Upper lobe of left lung (tissue), 6 donors: ENCODE data around the gene CYBC1. TPM values are rescaled to one million over a fixed set of nuclear protein-coding genes. Genes with fewer than 3 reads are reported as not detected.

Experiments used
- ATAC-seq, 2 donors: fragments of 200-7000 bp; cut with Tn5 transposase; one replicate each; pipeline ENCODE4 v1.9.1; 2022; ENCODE audit warnings: mild to moderate bottlenecking in 2 of 2, moderate library complexity in 2 of 2; ENCODE audit not compliant: low FRiP score in 2 of 2
- DNase-seq, 2 donors: peaks; one replicate each; pipeline ENCODE4 v3.0.0-alpha.2; 2019 to 2020
- H3K27ac ChIP-seq, 4 donors: fragments of 200-600 bp; sonication (generic); one replicate each; pipeline ENCODE4 v1.5.1; 2016 to 2019
- H3K27me3 ChIP-seq, 4 donors: fragments of 200-600 bp; sonication (generic); one replicate each; pipeline ENCODE4 v1.5.1; 2017 to 2019
- H3K36me3 ChIP-seq, 4 donors: fragments of 200-600 bp; sonication (generic); one replicate each; pipeline ENCODE4 v1.5.1; 2016 to 2019
- H3K4me1 ChIP-seq, 4 donors: fragments of 200-600 bp; sonication (generic); one replicate each; pipeline ENCODE4 v1.5.1; 2018 to 2019
- H3K4me3 ChIP-seq, 4 donors: fragments of 200-600 bp; sonication (generic); one replicate each; pipeline ENCODE4 v1.5.1; 2017 to 2019; ENCODE audit warnings: mild to moderate bottlenecking in 2 of 4, moderate library complexity in 1 of 4
- H3K9me3 ChIP-seq, 4 donors: fragments of 200-600 bp; sonication (generic); one replicate each; pipeline ENCODE4 v1.5.1; 2018 to 2019
- CTCF ChIP-seq, 6 experiments: fragments of 450-650 bp in 4 of 6; fragments of 200-600 bp in 2 of 6; sonication (generic) in 2 of 6; IDR thresholded peaks; one replicate each; pipeline ENCODE4 v1.5.1; 2016 to 2019; ENCODE audit warnings: antibody characterized with exemption in 6 of 6
- EP300 ChIP-seq, 4 donors: sonication (generic); formaldehyde crosslinking; IDR thresholded peaks; one replicate each; pipeline ENCODE4 v1.5.1; 2017; ENCODE audit warnings: antibody characterized with exemption in 4 of 4, control low read depth in 2 of 4
- POLR2A ChIP-seq, 4 donors: fragments of 450-650 bp; IDR thresholded peaks; one replicate each; pipeline ENCODE4 v1.5.1; 2016 to 2017; ENCODE audit warnings: antibody characterized with exemption in 4 of 4, mild to moderate bottlenecking in 2 of 4
- POLR2AphosphoS5 ChIP-seq, 2 donors: sonication (generic); formaldehyde crosslinking; IDR thresholded peaks; one replicate each; pipeline ENCODE4 v1.5.1; 2017; ENCODE audit warnings: antibody characterized with exemption in 2 of 2
- WGBS, 2 donors: methylation state at CpG; one replicate each; pipeline ENCODE4 v1.1.5; 2017 to 2018; 5-methylcytosine and 5-hydroxymethylcytosine counted together
- total RNA-seq, 6 donors: library from RNA; depleted of rRNA in 4 of 6; stranded (reverse); fragments of >200 nt in 4 of 6; gene quantifications; one replicate each; pipeline versions ENCODE4 v1.1.0 to v1.2.1, GENCODE V29; 2016 to 2021
- donor health status: DM: no; HTN: no; CAD: no; lungs with moderate emphysema.
- donor health status: DM: no; HTN: yes; CAD: no; lungs with severe emphysema.

Gene CYBC1
- total RNA-seq, 6 donors from 2014 or later = 74.9 to 193 (median 108) TPM

- no peak for ATAC-seq
- WGBS, 2 donors = 88 to 95% methylated on average over 8 of the region's 8 CpGs
- no peak overlapping the region for H3K4me3 ChIP-seq
- peaks cover 0 to 42% (median 22%) of the 10 kb centered on the region in 4 donors for H3K36me3 ChIP-seq
- no peak for TF ChIP-seq CTCF (IDR thresholded peaks at IDR 0.05)
- no peak for TF ChIP-seq POLR2A (IDR thresholded peaks at IDR 0.05)
- TF ChIP-seq POLR2AphosphoS5 (IDR thresholded peaks at IDR 0.05) = no peak
- TF ChIP-seq EP300 (IDR thresholded peaks at IDR 0.05) = no peak
- no peaks in the 10 kb centered on the region for H3K4me1 ChIP-seq
- no peaks in the 10 kb centered on the region for H3K9me3 ChIP-seq
- no peak overlapping the region for H3K27ac ChIP-seq
- no peaks in the 10 kb centered on the region for H3K27me3 ChIP-seq
- peak in 1 of 2 donors; percentile 46 for DNase-seq
Observed at GRCh38 chr17:82432017-82432416, 18.5 kb downstream of the CYBC1 start.

GRCh38 chr17:82429824-82430223 is 20.7 kb downstream of the CYBC1 start:
- no peaks in the 10 kb centered on the region for H3K4me1 ChIP-seq
- TF ChIP-seq POLR2A (IDR thresholded peaks at IDR 0.05) (no peak), POLR2AphosphoS5 (IDR thresholded peaks at IDR 0.05) (no peak), EP300 (IDR thresholded peaks at IDR 0.05) (no peak), CTCF (IDR thresholded peaks at IDR 0.05) (no peak)
- no peak overlapping the region for H3K4me3 ChIP-seq
- WGBS, 2 donors = 72 to 84% methylated on average over 7 of the region's 7 CpGs
- peaks cover 0 to 22% (median 6%) of the 10 kb centered on the region in 4 donors for H3K36me3 ChIP-seq
- no peaks in the 10 kb centered on the region for H3K9me3 ChIP-seq
- ATAC-seq (peak in 1 of 2 donors; percentile 29), DNase-seq (no peak)
- H3K27ac ChIP-seq = no peak overlapping the region
- H3K27me3 ChIP-seq = no peaks in the 10 kb centered on the region

- DNase-seq (peak in 1 of 2 donors; percentile 51), ATAC-seq (no peak)
- 96 to 100% methylated on average over 3 of the region's 3 CpGs for WGBS, 2 donors
Observed at GRCh38 chr17:82428546-82428945, 22.0 kb downstream of the CYBC1 start.

GRCh38 chr17:82424863-82425159 is 25.7 kb downstream of the CYBC1 start:
- no peak for ATAC-seq

More at GRCh38 chr17:82428546-82428945, 22.0 kb downstream of the CYBC1 start:
- Histone ChIP-seq H3K36me3 (peaks cover 0 to 17% (median 5%) of the 10 kb centered on the region in 4 donors), H3K4me1 (no peaks in the 10 kb centered on the region), H3K4me3 (no peak overlapping the region), H3K27ac (no peak overlapping the region), H3K27me3 (no peaks in the 10 kb centered on the region), H3K9me3 (no peaks in the 10 kb centered on the region)
- TF ChIP-seq POLR2A (IDR thresholded peaks at IDR 0.05) = no peak
- no peak for TF ChIP-seq POLR2AphosphoS5 (IDR thresholded peaks at IDR 0.05)

More at GRCh38 chr17:82424863-82425159, 25.7 kb downstream of the CYBC1 start:
- H3K36me3 ChIP-seq = peaks cover 0 to 24% (median 2%) of the 10 kb centered on the region in 4 donors
- H3K27me3 ChIP-seq = no peaks in the 10 kb centered on the region
- peaks cover under 1 to 2% (median 2%) of the 10 kb centered on the region in 4 donors for H3K4me1 ChIP-seq
- no peak overlapping the region for H3K4me3 ChIP-seq
- H3K27ac ChIP-seq = no peak overlapping the region
- no peak for TF ChIP-seq POLR2AphosphoS5 (IDR thresholded peaks at IDR 0.05)
- no peak for TF ChIP-seq CTCF (IDR thresholded peaks at IDR 0.05)
- no peak for TF ChIP-seq POLR2A (IDR thresholded peaks at IDR 0.05)
- no peak for TF ChIP-seq EP300 (IDR thresholded peaks at IDR 0.05)
- no peak for DNase-seq
- 91 to 95% methylated on average over 2 of the region's 2 CpGs for WGBS, 2 donors
- no peaks in the 10 kb centered on the region for H3K9me3 ChIP-seq
